WTC11 (cell line): Measurements from ENCODE around the gene TAF10. TPM values are rescaled to one million over a fixed set of nuclear protein-coding genes. Genes with fewer than 3 reads are reported as not detected.
A peak's percentile ranks its signal among the peaks of the same experiment; 100 is the strongest.

Source experiments
- ATAC-seq: fragments of 200-7000 bp; cut with Tn5 transposase; 2 replicates; pipeline ENCODE4 v1.10.0; 2021; ENCODE audit warnings: mild to moderate bottlenecking, moderate library complexity
- CTCF ChIA-PET: fragments of 300-600 bp; sonication (Branson Sonifier 250); formaldehyde crosslinking; loops from one replicate; lab custom pipeline; 2021; ENCODE audit warnings: antibody characterized with exemption; lab: Charles Lee
- POLR2A ChIA-PET: fragments of 350-600 bp; sonication (Branson Sonifier 250); formaldehyde crosslinking; loops from one replicate; lab custom pipeline; 2021; ENCODE audit warnings: antibody characterized with exemption; lab: Charles Lee
- DNase-seq: peaks from one replicate; pipeline ENCODE4 v3.0.0; 2021; ENCODE audit warnings: low spot score
- H3K27ac Mint-ChIP-seq: 2 replicates; pipeline ENCODE4 v1.8.0; 2021; ENCODE audit warnings: mixed read lengths
- H3K27me3 Mint-ChIP-seq: 2 replicates; pipeline ENCODE4 v1.8.0; 2021; ENCODE audit warnings: low read depth, mild to moderate bottlenecking, moderate library complexity, mixed read lengths
- H3K36me3 Mint-ChIP-seq: 2 replicates; pipeline ENCODE4 v1.8.0; 2021; ENCODE audit warnings: mixed read lengths
- H3K4me1 Mint-ChIP-seq: 2 replicates; pipeline ENCODE4 v1.8.0; 2022; ENCODE audit warnings: mixed read lengths
- H3K4me3 Mint-ChIP-seq: 2 replicates; pipeline ENCODE4 v1.8.0; 2021; ENCODE audit warnings: mild to moderate bottlenecking, moderate library complexity, mixed read lengths
- H3K9me3 Mint-ChIP-seq: 2 replicates; pipeline ENCODE4 v1.8.0; 2021; ENCODE audit warnings: mixed read lengths
- AFF4 ChIP-seq: sonication (generic); formaldehyde crosslinking; IDR thresholded peaks from 2 replicates; pipeline ENCODE4 v1.8.1; 2023; ENCODE audit warnings: mild to moderate bottlenecking, missing genetic modification reagents, borderline replicate concordance
- CDX4 ChIP-seq: fragments of 250-450 bp; sonication (Bioruptor Pico); IDR thresholded peaks from 2 replicates; pipeline ENCODE4 v1.9.0; 2021; ENCODE audit warnings: moderate library complexity, mild to moderate bottlenecking, inconsistent platforms, borderline replicate concordance
- CREM ChIP-seq: sonication (generic); formaldehyde crosslinking; IDR thresholded peaks from 2 replicates; pipeline ENCODE4 v1.8.1; 2022; ENCODE audit warnings: mild to moderate bottlenecking, missing genetic modification reagents, moderate library complexity
- EMX1 ChIP-seq: fragments of 250-450 bp; sonication (Bioruptor Pico); IDR thresholded peaks from 2 replicates; pipeline ENCODE4 v1.8.0; 2021; ENCODE audit warnings: mild to moderate bottlenecking
- ETV6 ChIP-seq: sonication (generic); formaldehyde crosslinking; IDR thresholded peaks from 2 replicates; pipeline ENCODE4 v1.8.1; 2022; ENCODE audit warnings: mild to moderate bottlenecking, missing genetic modification reagents
- FOXJ3 ChIP-seq: sonication (generic); formaldehyde crosslinking; IDR thresholded peaks from 2 replicates; pipeline ENCODE4 v1.9.0; 2021; ENCODE audit warnings: missing genetic modification reagents, mild to moderate bottlenecking, borderline replicate concordance
- FOXP1 ChIP-seq: sonication (generic); formaldehyde crosslinking; IDR thresholded peaks from 2 replicates; pipeline ENCODE4 v1.8.0; 2022; ENCODE audit warnings: missing genetic modification reagents, mild to moderate bottlenecking, moderate library complexity, borderline replicate concordance
- IRF1 ChIP-seq: sonication (generic); formaldehyde crosslinking; IDR thresholded peaks from 2 replicates; pipeline ENCODE4 v1.8.0; 2023; ENCODE audit warnings: missing genetic modification reagents
- JUN ChIP-seq: sonication (generic); formaldehyde crosslinking; IDR thresholded peaks from 2 replicates; pipeline ENCODE4 v1.8.0; 2023; ENCODE audit warnings: mild to moderate bottlenecking, missing genetic modification reagents
- KAT7 ChIP-seq: sonication (generic); formaldehyde crosslinking; IDR thresholded peaks from 2 replicates; pipeline ENCODE4 v1.8.1; 2023; ENCODE audit warnings: missing genetic modification reagents, mild to moderate bottlenecking, borderline replicate concordance
- MAX ChIP-seq: sonication (generic); formaldehyde crosslinking; IDR thresholded peaks from 2 replicates; pipeline ENCODE4 v1.8.0; 2022; ENCODE audit warnings: mild to moderate bottlenecking, missing genetic modification reagents
- NFATC4 ChIP-seq: fragments of 250-450 bp; sonication (Bioruptor Pico); IDR thresholded peaks from 2 replicates; pipeline ENCODE4 v1.9.0; 2021; ENCODE audit warnings: mild to moderate bottlenecking
- PREB ChIP-seq: sonication (generic); formaldehyde crosslinking; IDR thresholded peaks from 2 replicates; pipeline ENCODE4 v1.8.1; 2022; ENCODE audit warnings: mild to moderate bottlenecking, missing genetic modification reagents, moderate library complexity, borderline replicate concordance
- SMAD3 ChIP-seq: sonication (generic); formaldehyde crosslinking; IDR thresholded peaks from 2 replicates; pipeline ENCODE4 v1.8.0; 2022; ENCODE audit warnings: missing genetic modification reagents, mild to moderate bottlenecking, borderline replicate concordance
- SP1 ChIP-seq: sonication (generic); formaldehyde crosslinking; conservative IDR thresholded peaks from 2 replicates; pipeline ENCODE4 v1.8.1; 2022; ENCODE audit warnings: missing genetic modification reagents
- TEAD4 ChIP-seq: sonication (generic); formaldehyde crosslinking; IDR thresholded peaks from 2 replicates; pipeline ENCODE4 v1.8.0; 2022; ENCODE audit warnings: mild to moderate bottlenecking, missing genetic modification reagents
- USF1 ChIP-seq: sonication (generic); formaldehyde crosslinking; IDR thresholded peaks from 2 replicates; pipeline ENCODE4 v1.8.0; 2022; ENCODE audit warnings: mild to moderate bottlenecking, missing genetic modification reagents
- ZBTB21 ChIP-seq: sonication (generic); formaldehyde crosslinking; IDR thresholded peaks from 2 replicates; pipeline ENCODE4 v1.8.1; 2023; ENCODE audit warnings: mild to moderate bottlenecking, missing genetic modification reagents, borderline replicate concordance
- ZMAT4 ChIP-seq: fragments of 250-450 bp; sonication (Bioruptor Pico); IDR thresholded peaks from 2 replicates; pipeline ENCODE4 v1.9.0; 2021; ENCODE audit warnings: mild to moderate bottlenecking
- ZNF263 ChIP-seq: sonication (generic); formaldehyde crosslinking; IDR thresholded peaks from 2 replicates; pipeline ENCODE4 v1.8.1; 2022; ENCODE audit warnings: low read depth, mild to moderate bottlenecking, moderate library complexity, missing genetic modification reagents
- ZNF281 ChIP-seq: sonication (generic); formaldehyde crosslinking; IDR thresholded peaks from 2 replicates; pipeline ENCODE4 v1.8.0; 2023; ENCODE audit warnings: mild to moderate bottlenecking, missing genetic modification reagents
- total RNA-seq: library from RNA; stranded (reverse); gene quantifications from 3 replicates; pipeline ENCODE4 v1.2.3, GENCODE V29; 2021

Gene TAF10
- total RNA-seq, 1 experiment from 2014 or later, result 165 TPM

GRCh38 chr11:6572215-6572614 is 39.8 kb downstream of the TAF10 start (continued):
- TF ChIP-seq AFF4 (CRISPR knock-in tag) (no peak), CDX4 (CRISPR knock-in tag) (no peak), ZMAT4 (CRISPR knock-in tag) (no peak)

- TF ChIP-seq NFATC4 (CRISPR knock-in tag), result no peak
- TF ChIP-seq FOXP1 (CRISPR knock-in tag), result no peak
- TF ChIP-seq SP1 (CRISPR knock-in tag), result no peak
- TF ChIP-seq EMX1 (CRISPR knock-in tag), result no peak
- TF ChIP-seq TEAD4 (CRISPR knock-in tag), result no peak
- no peak for TF ChIP-seq ETV6 (CRISPR knock-in tag)
- TF ChIP-seq IRF1, result no peak
- TF ChIP-seq CREM (CRISPR knock-in tag), result no peak
- TF ChIP-seq MAX (CRISPR knock-in tag), result no peak
- TF ChIP-seq USF1 (CRISPR knock-in tag), result no peak
- no peak for TF ChIP-seq FOXJ3 (CRISPR knock-in tag)
- H3K9me3 Mint-ChIP-seq, result no peaks in the 10 kb centered on the region
- ATAC-seq, result peak; percentile 60
- no peak overlapping the region for H3K4me3 Mint-ChIP-seq
- ChIA-PET CTCF (interaction anchor here (0.8 to 2.6 kb wide), 19 partner anchors 8 to 213 kb away, joined by 3 to 22 read pairs (median 3); partner anchors contain the start of gene TAF10), POLR2A (interaction anchor here (1.1 kb wide), 1 partner anchor 40 kb away, joined by 4 read pairs; the partner anchor contains the start of gene TAF10)
- no peak overlapping the region for H3K27ac Mint-ChIP-seq
- H3K4me1 Mint-ChIP-seq, result peaks cover 7% of the 10 kb centered on the region
- no peaks in the 10 kb centered on the region; the same call in 1 of the 2 replicates for H3K27me3 Mint-ChIP-seq
- DNase-seq, result peak; percentile 45
- no peaks in the 10 kb centered on the region for H3K36me3 Mint-ChIP-seq
Observed at GRCh38 chr11:6571434-6572008, 40.5 kb downstream of the TAF10 start.

- Mint-ChIP-seq H3K4me1 (peaks cover 7% of the 10 kb centered on the region), H3K4me3 (no peak overlapping the region), H3K9me3 (no peaks in the 10 kb centered on the region), H3K27ac (no peak overlapping the region), H3K27me3 (no peaks in the 10 kb centered on the region; the same call in 1 of the 2 replicates), H3K36me3 (no peaks in the 10 kb centered on the region)
- ChIA-PET POLR2A (interaction anchor here (1.1 kb wide), 1 partner anchor 41 kb away, joined by 4 read pairs; the partner anchor contains the start of gene TAF10), CTCF (interaction anchor here (0.8 to 2.6 kb wide), 16 partner anchors 9 to 192 kb away, joined by 3 to 22 read pairs (median 4); partner anchors contain the start of genes MRPL17 and TAF10)
- peak; percentile 40 for DNase-seq
- ATAC-seq, result peak; percentile 17; the same call in 1 of the 2 replicates
- TF ChIP-seq JUN (CRISPR knock-in tag) (no peak), KAT7 (CRISPR knock-in tag) (no peak), ZNF281 (no peak), ZBTB21 (no peak), ZNF263 (no peak), SMAD3 (CRISPR knock-in tag) (no peak), PREB (CRISPR knock-in tag) (no peak)
Observed at GRCh38 chr11:6570691-6571427, 41.2 kb downstream of the TAF10 start.
